Tibial nerve (tissue), 4 donors: ENCODE data around the gene ABHD16B. TPM values are rescaled to one million over a fixed set of nuclear protein-coding genes. Genes with fewer than 3 reads are reported as not detected.
A peak's percentile ranks its signal among the peaks of the same experiment; 100 is the strongest.

ENCODE experiments used
- DNase-seq, 2 donors: peaks; one replicate each; pipeline ENCODE4 v3.0.0-alpha.2; 2019; ENCODE audit warnings: low spot score in 2 of 2
- H3K27ac ChIP-seq, 4 donors: fragments of 200-600 bp; sonication (generic) in 3 of 4; one replicate each; pipeline ENCODE4 v1.5.1; 2017 to 2019; ENCODE audit warnings: mild to moderate bottlenecking in 1 of 4
- H3K27me3 ChIP-seq, 2 donors: fragments of 200-600 bp; sonication (generic) in 1 of 2; one replicate each; pipeline versions ENCODE4 v1.5.1 to v1.6.0; 2017 to 2019
- H3K36me3 ChIP-seq, 3 donors: fragments of 200-600 bp; sonication (generic); one replicate each; pipeline ENCODE4 v1.5.1; 2018 to 2019
- H3K4me1 ChIP-seq, 4 donors: fragments of 200-600 bp; sonication (generic) in 3 of 4; one replicate each; pipeline ENCODE4 v1.5.1; 2017 to 2019
- H3K4me3 ChIP-seq, 4 donors: fragments of 200-600 bp; sonication (generic) in 3 of 4; one replicate each; pipeline ENCODE4 v1.5.1; 2017 to 2019; ENCODE audit warnings: mild to moderate bottlenecking in 1 of 4, moderate library complexity in 1 of 4
- H3K9me3 ChIP-seq, 4 donors: fragments of 200-600 bp; sonication (generic) in 3 of 4; one replicate each; pipeline ENCODE4 v1.5.1; 2017 to 2019
- EP300 ChIP-seq, 2 donors: sonication (generic); formaldehyde crosslinking; IDR thresholded peaks; one replicate each; pipeline ENCODE4 v1.6.1; 2017; ENCODE audit warnings: antibody characterized with exemption in 2 of 2, mild to moderate bottlenecking in 1 of 2
- POLR2A ChIP-seq, 2 donors: fragments of 450-650 bp; IDR thresholded peaks; one replicate each; pipeline ENCODE4 v1.6.1; 2017; ENCODE audit warnings: antibody characterized with exemption in 2 of 2, mild to moderate bottlenecking in 2 of 2, moderate library complexity in 2 of 2
- WGBS, 2 donors: methylation state at CpG; one replicate each; pipeline ENCODE4 v1.1.5; 2018; 5-methylcytosine and 5-hydroxymethylcytosine counted together
- total RNA-seq, 4 donors: library from RNA; depleted of rRNA; stranded (reverse); fragments of >200 nt; gene quantifications; one replicate each; pipeline ENCODE4 v1.1.0, GENCODE V29; 2016
- TF ChIP-seq, protein P1 (sequence below), 5 experiments: fragments of 200-600 bp in 3 of 5; fragments of 450-650 bp in 2 of 5; sonication (generic) in 3 of 5; IDR thresholded peaks; one replicate each; pipeline ENCODE4 v1.5.1; 2016 to 2019; ENCODE audit warnings: antibody characterized with exemption in 5 of 5, mild to moderate bottlenecking in 3 of 5, moderate library complexity in 2 of 5

The ABHD16B gene
- total RNA-seq, 4 donors from 2014 or later: not detected

DNA sequence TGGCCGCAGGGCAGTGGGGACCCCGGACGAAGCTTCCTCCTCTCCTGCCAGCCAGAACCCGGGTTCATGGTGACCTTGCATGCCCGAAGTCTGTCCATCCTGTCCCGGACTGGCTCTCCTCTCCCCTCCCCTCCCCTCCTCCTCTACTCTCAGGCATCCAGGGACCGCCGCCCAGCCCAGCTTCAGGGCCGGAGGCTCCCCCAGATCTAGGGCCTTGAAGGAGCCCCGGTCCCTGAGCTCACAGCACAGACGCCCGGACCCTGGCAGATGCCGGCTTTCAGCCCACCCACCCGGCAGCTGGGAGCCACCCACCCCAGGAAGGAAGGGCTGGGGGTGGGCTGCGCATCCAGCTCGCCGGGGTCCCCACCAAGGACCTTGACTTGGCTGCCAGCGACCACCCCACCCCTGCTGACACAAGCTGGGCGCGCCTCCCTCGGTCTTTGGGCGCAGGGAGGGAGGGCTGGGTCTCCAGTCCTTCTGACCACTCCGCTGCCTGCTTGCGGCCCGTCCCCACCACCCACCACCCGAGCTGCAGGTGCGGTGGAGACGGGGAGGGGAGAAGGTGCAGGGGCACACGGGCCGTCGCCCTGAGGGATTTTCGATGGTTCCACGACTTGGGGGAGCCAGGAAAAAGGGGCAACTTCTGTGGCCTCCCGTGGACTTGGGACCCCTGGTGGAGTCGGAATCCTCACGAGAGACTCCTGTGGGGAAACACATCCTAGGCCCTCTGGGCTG, 5.8 kb upstream of the ABHD16B start:
- peak overlapping the region in 2 of 4 donors; percentile 80 to 89 for H3K27ac ChIP-seq
- no peaks in the 10 kb centered on the region for H3K36me3 ChIP-seq

DNA sequence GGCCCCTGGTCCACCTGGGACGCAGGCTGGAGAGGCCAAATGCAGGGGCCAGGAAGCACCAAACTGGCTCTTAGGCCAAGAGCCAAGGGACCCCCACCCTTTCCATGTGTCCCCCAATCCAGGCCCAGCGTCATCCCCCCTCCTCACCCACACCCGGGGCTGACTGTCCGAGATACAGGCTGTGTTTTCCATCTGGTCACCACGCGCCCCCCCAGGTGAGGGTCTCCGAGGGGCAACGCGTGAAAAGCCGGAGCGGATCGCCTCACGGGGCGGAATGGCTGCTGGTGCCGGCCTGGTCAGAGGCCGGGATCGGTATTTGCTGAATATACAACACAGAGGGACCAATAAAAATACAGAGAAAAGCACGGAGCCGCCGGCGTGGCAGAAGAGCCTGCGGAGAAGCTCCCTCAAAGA, 5.2 kb upstream of the ABHD16B start:
- Histone ChIP-seq H3K4me3 (no peak overlapping the region), H3K27me3 (peaks cover 0 to 31% of the 10 kb centered on the region in 2 donors), H3K4me1 (peaks cover 3 to 58% (median 37%) of the 10 kb centered on the region in 4 donors), H3K27ac (no peak overlapping the region), H3K9me3 (no peaks in the 10 kb centered on the region), H3K36me3 (peaks cover 0 to 2% (median 0%) of the 10 kb centered on the region in 3 donors)
- TF ChIP-seq, protein P1, sequence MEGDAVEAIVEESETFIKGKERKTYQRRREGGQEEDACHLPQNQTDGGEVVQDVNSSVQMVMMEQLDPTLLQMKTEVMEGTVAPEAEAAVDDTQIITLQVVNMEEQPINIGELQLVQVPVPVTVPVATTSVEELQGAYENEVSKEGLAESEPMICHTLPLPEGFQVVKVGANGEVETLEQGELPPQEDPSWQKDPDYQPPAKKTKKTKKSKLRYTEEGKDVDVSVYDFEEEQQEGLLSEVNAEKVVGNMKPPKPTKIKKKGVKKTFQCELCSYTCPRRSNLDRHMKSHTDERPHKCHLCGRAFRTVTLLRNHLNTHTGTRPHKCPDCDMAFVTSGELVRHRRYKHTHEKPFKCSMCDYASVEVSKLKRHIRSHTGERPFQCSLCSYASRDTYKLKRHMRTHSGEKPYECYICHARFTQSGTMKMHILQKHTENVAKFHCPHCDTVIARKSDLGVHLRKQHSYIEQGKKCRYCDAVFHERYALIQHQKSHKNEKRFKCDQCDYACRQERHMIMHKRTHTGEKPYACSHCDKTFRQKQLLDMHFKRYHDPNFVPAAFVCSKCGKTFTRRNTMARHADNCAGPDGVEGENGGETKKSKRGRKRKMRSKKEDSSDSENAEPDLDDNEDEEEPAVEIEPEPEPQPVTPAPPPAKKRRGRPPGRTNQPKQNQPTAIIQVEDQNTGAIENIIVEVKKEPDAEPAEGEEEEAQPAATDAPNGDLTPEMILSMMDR (IDR thresholded peaks at IDR 0.05): no peak
- TF ChIP-seq POLR2A (IDR thresholded peaks at IDR 0.05) (no peak), EP300 (IDR thresholded peaks at IDR 0.05) (no peak)
- 68 to 72% methylated on average over 22 of the region's 22 CpGs for WGBS, 2 donors
- no peak for DNase-seq

More for the DNA sequence above, 5.8 kb upstream of the ABHD16B start:
- WGBS, 2 donors: 23 to 35% methylated on average over 25 to 31 of the region's 36 CpGs
- H3K4me3 ChIP-seq: peak overlapping the region in 1 of 4 donors; percentile 21
- peaks cover 0 to 31% of the 10 kb centered on the region in 2 donors for H3K27me3 ChIP-seq
- TF ChIP-seq POLR2A (IDR thresholded peaks at IDR 0.05) (no peak), EP300 (IDR thresholded peaks at IDR 0.05) (no peak)
- TF ChIP-seq, protein P1 (IDR thresholded peaks at IDR 0.05): no peak
- DNase-seq: no peak
- H3K4me1 ChIP-seq: peaks cover 3 to 58% (median 37%) of the 10 kb centered on the region in 4 donors
- H3K9me3 ChIP-seq: no peaks in the 10 kb centered on the region

DNA sequence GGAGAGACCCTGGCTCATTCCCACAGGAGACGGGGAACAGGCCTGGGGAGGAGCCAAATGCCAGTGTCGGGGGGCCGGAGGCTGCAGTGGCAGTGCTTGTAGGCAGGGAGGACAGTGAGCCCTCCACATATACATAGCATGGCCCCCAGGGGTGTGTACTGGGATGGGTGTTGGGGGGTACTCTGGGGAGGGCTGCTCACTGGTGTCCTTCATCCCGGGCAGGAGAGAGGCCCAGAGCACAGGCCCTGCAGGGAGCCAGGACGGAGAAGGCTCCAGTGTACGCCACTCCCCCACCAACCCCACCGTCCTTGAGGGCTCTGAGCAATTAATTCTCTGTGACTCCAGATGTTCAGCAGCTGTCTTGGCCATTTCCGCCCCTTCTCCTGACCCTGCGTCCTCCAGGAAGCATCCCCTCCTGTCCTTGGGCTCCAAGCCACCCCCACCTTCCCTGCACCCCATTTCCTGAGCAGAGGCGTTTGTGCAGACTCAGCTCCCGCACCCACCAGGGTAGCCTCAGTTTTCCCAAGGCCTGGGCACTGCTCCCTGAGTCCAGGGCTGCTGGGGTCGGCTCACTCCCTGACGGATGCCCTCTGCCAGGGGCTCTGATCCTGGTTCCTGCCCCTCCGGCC, 3.4 kb upstream of the ABHD16B start:
- Histone ChIP-seq H3K27ac (peak overlapping the region in 3 of 4 donors; percentile 4 to 68 (median 65)), H3K4me1 (peaks cover 3 to 64% (median 37%) of the 10 kb centered on the region in 4 donors), H3K36me3 (peaks cover 0 to 19% (median 7%) of the 10 kb centered on the region in 3 donors), H3K27me3 (peaks cover 0 to 31% of the 10 kb centered on the region in 2 donors), H3K4me3 (no peak overlapping the region), H3K9me3 (no peaks in the 10 kb centered on the region)
- TF ChIP-seq, protein P1 (IDR thresholded peaks at IDR 0.05): no peak
- TF ChIP-seq POLR2A (IDR thresholded peaks at IDR 0.05): no peak
- TF ChIP-seq EP300 (IDR thresholded peaks at IDR 0.05): no peak
- WGBS, 2 donors: 21 to 27% methylated on average over 14 of the region's 14 CpGs
- no peak for DNase-seq

DNA sequence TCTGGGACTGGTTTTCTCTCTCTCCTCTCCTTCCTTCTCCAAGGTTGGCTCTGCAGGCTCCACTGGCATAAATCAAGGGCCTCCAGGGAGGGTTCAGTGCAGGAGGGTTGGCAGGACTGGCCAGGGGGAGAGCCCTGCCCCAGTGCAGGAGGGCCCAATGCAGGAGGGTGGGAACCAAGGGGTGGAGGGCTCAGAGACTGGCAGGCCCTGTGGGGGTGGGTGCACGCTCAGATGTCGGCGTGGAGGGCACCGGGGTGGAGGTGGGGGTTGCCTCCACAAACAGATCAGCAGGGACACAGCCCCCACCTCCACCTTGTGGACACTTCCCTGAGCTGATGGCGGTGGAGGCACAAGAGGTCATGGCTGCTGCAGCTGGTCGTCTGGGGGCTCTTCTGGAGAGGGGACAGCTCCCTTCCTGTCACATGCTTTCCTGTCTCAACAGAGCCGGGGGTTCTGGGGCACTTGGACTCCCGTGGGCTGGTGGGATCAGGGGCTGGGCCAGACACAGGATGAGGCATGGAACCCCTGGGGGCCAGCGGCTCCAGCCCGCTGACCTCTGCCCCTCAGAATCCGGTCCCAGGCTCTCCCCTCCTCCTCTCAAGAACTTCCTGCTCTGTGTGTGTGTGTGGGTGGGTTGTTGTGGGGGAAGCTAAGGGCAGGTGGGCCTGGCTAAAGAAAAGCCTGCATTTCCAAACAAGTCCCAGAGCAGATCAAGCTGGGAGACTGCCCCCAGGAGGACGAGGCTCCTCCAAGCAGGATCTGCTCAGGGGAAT, 2.7 kb upstream of the ABHD16B start:
- DNase-seq: no peak
- whole genome bisulfite sequencing, 2 donors: 7 to 9% methylated on average over 11 to 12 of the region's 12 CpGs

More for the DNA sequence above, 2.7 kb upstream of the ABHD16B start:
- H3K4me3 ChIP-seq: no peak overlapping the region
- H3K9me3 ChIP-seq: no peaks in the 10 kb centered on the region
- TF ChIP-seq, protein P1 (IDR thresholded peaks at IDR 0.05): peak in 2 of 5 experiments; percentile 4 to 12
- TF ChIP-seq EP300 (IDR thresholded peaks at IDR 0.05): no peak
- H3K36me3 ChIP-seq: peaks cover 0 to 19% (median 7%) of the 10 kb centered on the region in 3 donors
- H3K4me1 ChIP-seq: peaks cover 3 to 68% (median 40%) of the 10 kb centered on the region in 4 donors
- peak overlapping the region in 3 of 4 donors; percentile 4 to 68 (median 65) for H3K27ac ChIP-seq
- peaks cover 0 to 27% of the 10 kb centered on the region in 2 donors for H3K27me3 ChIP-seq
